ES-I3 (cell line): ENCODE data around the gene PDK1.
"Not testable (repeated sequence)": the region's sequence is repeated elsewhere in the genome, so short reads cannot be mapped to it uniquely, and the experiment has no call there.

Experiments
- H3K36me3 ChIP-seq: 2 replicates; pipeline ENCODE4 v1.6.1; 2013; ENCODE audit warnings: mild to moderate bottlenecking, low read length, control low read depth, moderate library complexity; ENCODE audit not compliant: insufficient read depth
- H3K4me1 ChIP-seq: 2 replicates; pipeline ENCODE4 v1.6.1; 2013; ENCODE audit warnings: mild to moderate bottlenecking, control low read depth, low read length; ENCODE audit not compliant: insufficient read depth
- H3K9ac ChIP-seq: 2 replicates; pipeline ENCODE4 v1.6.1; 2013; ENCODE audit warnings: low read depth, mild to moderate bottlenecking, low read length, moderate library complexity
- H3K9me3 ChIP-seq: 2 replicates; pipeline ENCODE4 v1.6.1; 2013; ENCODE audit warnings: mild to moderate bottlenecking, low read length, moderate library complexity; ENCODE audit not compliant: control insufficient read depth, insufficient read depth

Gene PDK1

DNA sequence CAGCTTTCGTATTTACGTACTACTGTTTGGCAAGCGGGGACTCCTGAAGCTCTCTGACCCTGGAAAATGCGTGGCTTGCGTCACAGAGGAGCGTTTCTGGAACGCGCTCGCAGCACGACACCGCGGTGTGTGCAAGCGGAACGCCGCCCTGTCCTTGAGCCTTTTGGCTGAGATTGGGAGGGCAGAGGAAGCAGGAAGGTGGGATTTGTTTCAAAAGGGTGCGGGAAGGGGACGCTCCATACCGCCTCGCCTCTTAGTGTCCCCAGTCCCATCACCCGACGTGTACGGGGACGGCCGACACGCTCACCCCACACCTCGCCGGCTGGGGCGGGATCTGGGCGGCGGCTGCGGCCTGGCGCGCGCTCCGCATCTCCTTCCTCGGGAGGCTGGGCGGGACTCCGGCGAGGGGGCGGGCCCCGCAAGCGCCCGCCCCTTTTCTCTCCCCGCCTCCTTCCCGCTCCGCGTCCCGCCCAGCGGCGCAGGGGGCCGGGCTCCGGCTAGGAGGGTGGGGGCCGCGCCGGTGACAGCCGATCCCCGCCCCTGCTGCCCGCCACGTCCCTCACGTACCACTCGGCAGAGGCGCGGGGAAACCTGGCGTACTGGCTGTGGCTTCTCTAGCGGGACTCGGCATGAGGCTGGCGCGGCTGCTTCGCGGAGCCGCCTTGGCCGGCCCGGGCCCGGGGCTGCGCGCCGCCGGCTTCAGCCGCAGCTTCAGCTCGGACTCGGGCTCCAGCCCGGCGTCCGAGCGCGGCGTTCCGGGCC, at the start of gene PDK1:
PDK1 (plus strand) TSS at position 569 of the 762 bp plus-strand sequence; CDS start at position 630, 61 bp downstream.
- H3K4me1 ChIP-seq, result peaks cover 27% of the 10 kb centered on the region
- H3K9me3 ChIP-seq, result no peaks in the 10 kb centered on the region
- peak within 1 kb of the TSS; percentile 78 for H3K9ac ChIP-seq
- H3K36me3 ChIP-seq, result no peaks in the 10 kb centered on the region

DNA sequence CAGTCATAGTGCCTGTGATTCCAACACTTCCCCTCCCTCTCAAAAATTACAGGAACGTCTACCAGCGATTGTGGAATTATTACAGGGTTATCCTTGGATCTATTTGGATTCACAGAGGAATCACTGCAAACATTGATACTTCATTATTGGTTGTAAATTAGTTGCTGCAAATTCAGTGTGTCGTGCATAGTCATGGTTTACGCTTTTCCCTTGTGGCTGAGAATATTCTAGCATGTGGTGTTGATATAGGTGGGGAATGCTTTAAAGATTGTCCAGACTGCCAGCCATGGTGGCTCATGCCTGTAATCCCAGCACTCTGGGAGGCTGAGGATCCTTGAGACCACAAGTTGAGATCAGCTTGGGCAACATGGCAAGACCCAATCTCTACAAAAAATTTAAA, 48.7 kb upstream of the PDK1 start:
- H3K9me3 ChIP-seq, result peaks cover 10% of the 10 kb centered on the region
- no peak overlapping the region for H3K9ac ChIP-seq
- no peaks in the 10 kb centered on the region for H3K4me1 ChIP-seq
- H3K36me3 ChIP-seq, result peaks cover 13% of the 10 kb centered on the region

DNA sequence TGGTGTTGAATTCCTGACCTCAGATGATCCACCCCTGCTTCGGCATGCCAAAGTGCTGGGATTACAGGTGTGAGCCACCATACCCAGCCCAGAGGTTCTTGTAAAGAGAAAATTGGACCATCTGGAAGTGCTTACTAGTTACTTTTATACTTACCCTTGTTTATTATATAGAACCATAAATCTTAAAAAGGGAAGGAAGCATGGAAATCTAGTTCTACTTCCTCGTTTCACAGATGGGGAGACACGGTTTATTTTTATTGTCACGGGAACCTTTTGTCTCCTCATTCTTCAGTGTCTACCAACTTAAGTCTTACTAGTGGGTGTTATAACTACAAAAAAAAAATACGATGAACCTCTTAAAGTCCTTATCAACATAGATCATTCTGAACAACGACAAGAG, 45.8 kb upstream of the PDK1 start:
- H3K4me1 ChIP-seq, result no peaks in the 10 kb centered on the region
- peaks cover 6% of the 10 kb centered on the region; the same call in 1 of the 2 replicates for H3K36me3 ChIP-seq
- H3K9ac ChIP-seq, result no peak overlapping the region
- peaks cover 25% of the 10 kb centered on the region for H3K9me3 ChIP-seq

DNA sequence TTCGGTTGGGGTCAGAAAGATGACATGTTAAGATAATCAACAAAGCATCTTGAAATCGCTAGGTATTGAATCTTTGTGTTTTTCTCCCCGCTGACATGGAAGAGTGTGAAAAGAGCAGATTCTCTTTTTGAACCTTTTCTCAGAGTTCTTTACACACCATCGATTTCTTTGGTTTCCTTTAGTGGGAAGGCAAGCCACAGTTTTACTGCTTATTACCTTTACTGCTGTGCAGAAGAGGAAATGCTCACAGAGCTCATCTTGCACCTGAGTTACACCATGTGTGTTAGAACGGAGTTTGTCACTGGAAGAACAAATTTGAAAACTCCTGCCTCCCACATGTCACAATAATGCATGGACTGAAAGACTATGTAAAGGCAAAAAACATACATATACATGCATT, 45.3 kb upstream of the PDK1 start:
- H3K9me3 ChIP-seq, result peaks cover 25% of the 10 kb centered on the region
- H3K36me3 ChIP-seq, result peaks cover 6% of the 10 kb centered on the region; the same call in 1 of the 2 replicates
- H3K4me1 ChIP-seq, result no peaks in the 10 kb centered on the region
- no peak overlapping the region for H3K9ac ChIP-seq

DNA sequence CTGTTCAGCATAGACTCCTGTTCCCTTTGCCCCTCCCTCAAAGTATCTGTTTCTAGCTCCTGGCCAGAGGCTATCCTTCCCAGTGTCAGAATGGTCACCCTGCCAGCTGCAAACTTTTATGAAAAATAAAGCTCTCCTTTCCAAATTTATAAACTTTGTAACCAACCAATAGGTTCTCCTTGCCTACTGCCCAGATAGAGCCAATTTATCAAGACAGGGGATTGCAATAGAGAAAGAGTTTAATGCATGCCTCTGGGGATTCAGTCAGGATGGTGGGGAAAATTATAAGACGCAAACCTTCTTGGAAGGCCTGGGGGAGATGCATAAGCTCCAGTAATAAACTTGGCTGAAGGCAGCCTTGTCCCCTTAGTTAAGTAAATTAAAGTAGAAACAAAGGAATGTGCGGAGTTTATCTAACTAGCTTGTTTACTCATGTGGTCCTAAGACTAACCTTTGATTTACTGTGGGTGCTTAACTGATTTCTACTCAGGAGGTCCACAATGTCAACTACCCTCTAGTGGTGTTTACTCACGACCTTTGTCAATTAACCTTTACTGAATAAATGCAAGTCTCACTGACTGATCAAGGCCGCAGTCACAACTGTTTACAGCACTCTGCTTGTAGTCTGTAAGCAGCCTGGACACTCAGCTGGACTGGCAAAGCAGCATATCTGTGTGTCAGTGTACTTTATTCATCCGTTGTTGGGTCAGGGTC, 42.9 kb upstream of the PDK1 start:
- Histone ChIP-seq H3K9me3 (peaks cover 25% of the 10 kb centered on the region), H3K4me1 (no peaks in the 10 kb centered on the region), H3K9ac (no peak overlapping the region), H3K36me3 (peaks cover 5% of the 10 kb centered on the region; the same call in 1 of the 2 replicates)

DNA sequence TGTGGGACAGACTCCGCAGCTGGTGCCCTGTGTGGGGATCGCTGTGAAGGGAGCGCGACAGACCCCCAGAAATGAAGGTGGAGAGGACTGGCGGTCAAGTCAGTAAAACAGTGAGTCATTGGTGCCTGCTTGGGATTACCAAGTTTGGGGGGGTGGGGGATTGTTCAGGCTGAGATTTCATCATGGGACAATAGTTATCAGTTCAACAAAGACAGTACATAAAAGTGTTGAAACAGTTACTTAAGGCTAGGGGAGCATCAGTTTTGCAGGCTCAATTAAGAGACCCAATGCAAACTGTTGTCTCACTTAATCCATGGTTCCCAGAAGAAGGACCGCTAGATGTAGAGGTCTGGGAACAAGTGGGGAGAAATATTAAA, 42.4 kb upstream of the PDK1 start:
- Histone ChIP-seq H3K4me1 (no peaks in the 10 kb centered on the region), H3K9ac (no peak overlapping the region), H3K36me3 (peaks cover 3% of the 10 kb centered on the region; the same call in 1 of the 2 replicates)

DNA sequence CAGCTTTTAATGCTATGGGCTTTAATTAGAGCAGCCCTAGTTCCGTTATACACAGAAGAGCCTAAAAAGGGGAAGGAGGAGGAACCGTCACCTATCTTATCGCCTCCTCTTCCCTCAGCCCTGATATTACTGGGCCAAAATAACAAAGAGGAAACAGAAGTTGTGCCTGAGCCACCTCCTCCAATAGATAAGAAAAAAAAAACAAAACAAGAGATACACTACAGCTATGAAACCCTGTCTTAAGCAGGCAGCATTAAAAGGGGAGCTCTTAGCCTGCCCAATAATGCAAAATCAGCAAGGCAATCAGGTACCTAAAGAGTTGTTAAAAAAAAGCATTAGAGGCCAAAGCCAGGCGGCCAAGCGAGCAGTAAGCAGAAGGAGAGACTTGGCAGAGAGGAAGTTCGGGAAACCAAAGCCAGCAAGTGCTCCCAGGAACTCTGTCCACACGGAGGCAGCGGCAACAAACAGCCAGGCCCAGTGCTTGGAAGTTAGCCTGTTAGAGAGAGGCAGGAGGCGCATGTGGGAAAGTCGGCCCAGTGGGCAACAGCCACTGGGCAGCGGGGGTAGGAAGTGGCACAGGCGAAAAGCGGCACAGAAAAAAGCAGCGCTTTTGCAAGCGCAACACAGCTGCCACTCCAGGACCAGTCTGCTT, 41.8 kb upstream of the PDK1 start:
- Histone ChIP-seq H3K4me1 (no peaks in the 10 kb centered on the region), H3K9ac (no peak overlapping the region), H3K9me3 (peaks cover 25% of the 10 kb centered on the region), H3K36me3 (peaks cover 3% of the 10 kb centered on the region; the same call in 1 of the 2 replicates)

More for the DNA sequence above, 42.4 kb upstream of the PDK1 start:
- H3K9me3 ChIP-seq, result peaks cover 25% of the 10 kb centered on the region

DNA sequence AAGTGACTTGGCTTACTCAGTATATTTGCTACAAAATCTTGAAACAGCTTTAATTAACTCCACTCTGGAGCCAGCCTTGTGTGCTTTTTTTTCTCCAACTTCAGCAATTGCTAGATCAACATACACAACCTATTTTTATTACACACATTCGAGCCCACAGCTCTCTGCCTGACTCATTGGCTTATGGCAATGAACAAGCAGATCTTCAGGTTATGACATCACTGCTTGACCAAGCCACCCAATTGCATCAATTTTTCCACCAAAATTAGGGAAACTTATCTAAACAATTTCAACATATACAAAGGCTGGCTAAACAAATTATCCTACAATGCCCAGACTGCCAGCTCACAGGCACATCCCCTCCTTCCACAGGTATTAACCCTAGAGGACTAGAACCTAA, 39.6 kb upstream of the PDK1 start:
- no peak overlapping the region for H3K9ac ChIP-seq
- H3K4me1 ChIP-seq, result no peaks in the 10 kb centered on the region
- no peaks in the 10 kb centered on the region; the same call in 1 of the 2 replicates for H3K36me3 ChIP-seq
- peaks cover 23% of the 10 kb centered on the region for H3K9me3 ChIP-seq

DNA sequence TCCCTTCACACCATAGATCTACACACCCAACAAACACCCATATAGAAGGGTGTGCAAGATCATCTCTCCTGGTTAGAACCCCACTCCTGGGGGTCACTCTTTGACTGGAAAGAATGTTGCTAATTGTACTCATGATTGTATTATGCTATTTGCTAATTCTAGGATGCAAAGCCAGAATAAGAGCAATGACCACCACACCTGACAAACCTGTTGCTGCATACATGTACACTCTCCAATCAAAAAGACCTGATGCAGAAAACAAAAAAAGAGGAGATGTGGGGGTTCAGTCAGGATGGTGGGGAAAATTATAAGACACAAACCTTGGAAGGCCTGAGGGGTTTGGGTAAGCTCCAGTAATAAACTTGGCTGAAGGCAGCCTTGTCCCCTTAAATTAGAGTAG, 36.9 kb upstream of the PDK1 start:
- Histone ChIP-seq H3K36me3 (no peaks in the 10 kb centered on the region), H3K9ac (no peak overlapping the region), H3K4me1 (no peaks in the 10 kb centered on the region), H3K9me3 (peaks cover 4% of the 10 kb centered on the region; the same call in 1 of the 2 replicates)

DNA sequence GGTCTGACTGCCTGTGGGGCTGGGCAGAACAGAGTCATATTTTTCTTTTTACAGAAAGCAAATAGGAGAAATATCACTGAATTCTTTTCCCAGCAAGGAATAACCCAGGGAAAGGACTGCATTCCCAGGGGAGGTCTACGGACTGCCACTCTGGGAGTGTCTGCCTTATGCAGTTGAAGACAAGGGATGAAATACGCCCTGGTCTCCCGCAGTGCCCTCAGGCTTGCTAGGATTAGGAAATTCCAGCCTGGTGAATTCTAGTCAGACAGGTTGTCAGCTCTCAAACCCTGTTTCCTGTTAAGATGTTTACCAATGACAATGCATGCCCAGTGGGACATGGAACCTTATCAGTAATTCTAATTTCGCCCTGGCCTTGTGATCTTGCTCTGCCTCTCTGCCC, 30.3 kb upstream of the PDK1 start:
- H3K4me1 ChIP-seq, result no peaks in the 10 kb centered on the region
- H3K9ac ChIP-seq, result no peak overlapping the region
- H3K9me3 ChIP-seq, result peaks cover 17% of the 10 kb centered on the region
- no peaks in the 10 kb centered on the region for H3K36me3 ChIP-seq

DNA sequence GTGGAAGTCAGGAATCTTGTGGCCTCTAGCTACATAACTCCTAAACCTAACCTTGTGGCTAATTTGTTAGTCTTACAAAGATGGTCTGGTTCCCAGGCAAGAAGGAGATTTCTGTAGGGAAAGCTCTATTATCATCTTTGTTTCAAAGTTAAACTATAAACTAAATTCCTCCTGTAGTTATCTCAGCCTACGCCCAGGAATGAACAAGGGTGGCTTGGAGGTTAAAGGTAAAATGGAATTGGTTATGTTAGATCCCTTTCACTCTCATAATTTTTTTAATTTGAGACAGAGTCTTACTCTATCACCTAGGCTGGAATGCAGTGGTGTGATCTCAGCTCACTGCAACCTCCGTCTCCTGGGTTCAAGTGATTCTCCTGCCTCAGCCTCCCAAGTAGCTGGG, 24.6 kb upstream of the PDK1 start:
- Histone ChIP-seq H3K9ac (no peak overlapping the region), H3K4me1 (peaks cover 7% of the 10 kb centered on the region; the same call in 1 of the 2 replicates), H3K36me3 (no peaks in the 10 kb centered on the region), H3K9me3 (peaks cover 25% of the 10 kb centered on the region)

DNA sequence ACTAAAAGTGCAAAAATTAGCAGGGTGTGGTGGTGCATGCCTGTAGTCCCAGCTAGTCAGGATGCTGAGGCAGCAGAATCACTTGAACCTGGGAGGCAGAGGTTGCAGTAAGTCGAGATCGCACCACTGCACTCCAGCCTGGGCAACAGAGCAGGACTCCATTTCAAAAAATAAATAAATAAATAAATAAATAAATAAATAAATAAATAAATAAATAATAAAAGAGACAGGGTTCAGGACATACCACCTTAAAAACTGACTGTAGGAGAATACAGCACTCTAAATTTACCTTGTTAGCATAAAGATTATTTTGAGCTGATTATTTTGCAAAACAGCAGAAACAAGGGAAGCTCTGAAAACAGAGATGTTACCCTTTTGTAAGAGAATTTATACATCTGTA, 23.4 kb upstream of the PDK1 start:
- H3K9ac ChIP-seq, H3K36me3 ChIP-seq: not testable (repeated sequence)
- H3K9me3 ChIP-seq, result peaks cover 24% of the 10 kb centered on the region

DNA sequence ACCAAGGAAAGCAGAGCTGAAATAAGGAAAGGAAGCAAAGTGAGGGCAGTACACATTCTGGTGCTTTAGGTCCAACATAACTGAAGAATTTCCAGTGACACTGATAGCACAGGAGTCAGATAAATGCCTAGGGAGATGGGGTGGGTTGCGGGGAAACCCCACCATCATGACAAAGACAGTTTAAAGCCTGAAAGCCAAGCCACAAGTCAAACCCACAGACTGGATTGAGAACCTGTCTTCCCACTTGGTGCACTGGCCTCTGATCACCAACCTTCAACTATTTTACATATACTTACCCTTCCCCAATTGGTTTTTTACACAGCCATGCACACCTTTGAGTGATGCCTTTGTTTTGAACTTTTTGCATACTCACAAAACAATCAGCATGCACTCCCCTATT, 22.2 kb upstream of the PDK1 start:
- Histone ChIP-seq H3K4me1 (peaks cover 7% of the 10 kb centered on the region; the same call in 1 of the 2 replicates), H3K9ac (0 out of 2 replicates have a peak overlapping the region, but pooled peaks have one; percentile 15), H3K9me3 (peaks cover 24% of the 10 kb centered on the region), H3K36me3 (no peaks in the 10 kb centered on the region)

More for the DNA sequence above, 23.4 kb upstream of the PDK1 start:
- not testable (repeated sequence) for H3K4me1 ChIP-seq

DNA sequence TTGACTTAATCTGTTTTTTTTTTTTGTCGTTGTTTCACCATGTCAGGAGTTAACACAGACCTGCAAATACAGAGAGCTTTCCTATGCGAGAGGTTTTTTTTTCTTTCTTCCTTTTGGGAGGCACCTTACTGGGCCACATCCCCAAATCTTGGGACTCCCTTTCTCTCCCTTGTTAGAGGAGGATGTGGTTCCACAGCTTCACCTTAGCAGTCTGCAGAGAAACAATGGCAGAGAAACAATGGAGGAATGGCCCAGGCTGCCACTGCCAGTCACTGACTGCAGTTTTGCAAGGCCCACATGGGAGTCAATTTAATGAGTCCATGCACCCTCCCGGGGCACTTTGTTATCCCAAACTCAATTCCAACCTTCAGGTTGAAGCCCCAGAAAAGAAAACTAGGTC, 20.8 kb upstream of the PDK1 start:
- Histone ChIP-seq H3K4me1 (peaks cover 7% of the 10 kb centered on the region; the same call in 1 of the 2 replicates), H3K36me3 (no peaks in the 10 kb centered on the region), H3K9me3 (peaks cover 26% of the 10 kb centered on the region), H3K9ac (no peak overlapping the region)
